GM19452 (cell line): ENCODE data around the gene NDUFS6.

Experiments used
- ATAC-seq: cut with Tn5 transposase; IDR thresholded peaks from one replicate; pipeline ENCODE4 v1.9.1; 2021; ENCODE audit not compliant: unreplicated experiment

The NDUFS6 gene

DNA sequence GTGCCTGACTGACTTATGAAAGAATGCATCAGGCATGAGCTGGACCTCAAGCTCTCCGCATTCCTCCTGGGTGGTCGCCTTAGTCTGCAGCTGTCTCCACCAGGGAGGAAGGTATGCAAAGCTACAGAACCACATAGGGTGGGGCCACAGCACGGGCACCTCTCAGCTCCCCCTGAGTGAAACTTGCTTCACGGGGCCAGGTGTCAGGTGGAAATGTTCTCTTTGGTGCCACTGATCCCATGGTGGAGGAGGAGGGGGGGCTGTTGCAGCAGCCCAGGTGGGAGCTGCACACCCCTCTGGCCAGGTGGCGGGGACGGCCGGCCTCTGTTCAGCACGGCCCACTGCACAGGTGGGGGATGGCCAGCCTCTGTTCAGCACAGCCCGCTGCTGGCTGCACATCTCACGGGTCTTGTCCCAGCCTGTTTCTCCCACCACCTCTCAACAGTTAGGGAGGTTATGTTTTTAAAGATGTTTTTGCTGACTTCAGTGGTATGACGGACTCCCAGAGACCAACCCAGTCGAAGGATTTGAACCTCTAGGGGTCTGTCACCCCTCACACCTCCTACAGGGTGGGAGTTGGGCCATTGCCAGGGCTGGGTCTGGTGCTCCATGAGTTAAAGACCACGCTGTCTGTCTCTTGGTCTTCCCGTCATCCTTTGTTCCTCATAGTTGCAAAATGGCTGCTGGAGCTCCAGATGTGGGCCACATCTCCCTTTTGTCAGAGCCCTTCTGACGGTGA, 35.9 kb upstream of the NDUFS6 start:
- peak; percentile 77 for ATAC-seq

DNA sequence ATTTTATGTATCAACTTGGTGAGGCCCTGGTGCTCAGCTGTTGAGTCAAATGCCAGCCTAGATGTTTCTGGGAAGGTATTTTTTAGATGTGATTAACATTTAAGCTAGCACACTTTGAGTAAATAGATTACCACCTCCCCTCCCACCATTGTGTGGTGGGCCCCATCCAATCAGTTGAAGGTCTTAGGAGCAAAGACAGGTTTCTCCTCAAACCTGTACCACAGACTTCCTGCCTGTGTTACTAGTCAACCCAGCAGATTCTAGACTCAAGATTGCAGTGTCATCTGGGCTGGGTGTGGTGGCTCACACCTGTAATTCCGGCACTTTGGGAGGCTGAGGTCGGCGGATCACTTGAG, 35.3 kb upstream of the NDUFS6 start:
- no peak for ATAC-seq

DNA sequence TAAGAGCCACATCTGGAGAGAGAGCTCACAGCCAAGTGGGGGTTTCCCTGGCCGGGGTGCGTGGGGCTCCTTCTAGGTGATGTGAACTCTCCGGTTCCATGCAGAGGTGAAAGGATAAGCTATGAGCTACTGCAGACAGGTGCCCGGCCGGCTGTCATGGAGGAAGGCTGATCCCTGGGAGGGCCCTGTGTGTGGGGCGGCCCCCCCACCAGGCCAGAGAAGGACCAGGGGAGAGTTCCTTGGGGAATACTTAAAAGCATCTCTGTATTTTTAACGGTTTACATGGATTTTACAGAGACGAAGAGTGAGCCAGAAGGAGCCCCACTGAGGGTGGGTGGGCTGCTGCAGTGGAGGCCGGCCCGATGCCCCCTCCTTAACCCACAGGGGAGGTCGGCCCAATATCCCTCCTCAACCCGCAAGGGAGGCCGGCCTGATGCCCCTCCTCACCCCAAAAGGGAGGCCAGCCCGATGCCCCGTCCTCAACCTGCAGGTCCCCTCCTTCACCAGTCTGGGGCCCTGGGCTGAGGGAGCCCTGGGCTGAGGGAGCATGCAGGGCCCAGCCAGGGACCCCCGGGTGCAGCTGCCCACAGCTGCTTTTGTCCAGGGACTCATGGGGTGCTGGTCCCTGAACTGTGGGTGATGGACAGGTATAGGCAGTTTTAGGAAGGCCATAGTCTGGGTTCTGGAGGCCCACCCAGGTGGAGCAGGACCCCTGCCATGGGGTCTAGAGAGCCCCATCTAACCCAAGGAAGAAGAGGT, 33.5 kb upstream of the NDUFS6 start:
- no peak for ATAC-seq

DNA sequence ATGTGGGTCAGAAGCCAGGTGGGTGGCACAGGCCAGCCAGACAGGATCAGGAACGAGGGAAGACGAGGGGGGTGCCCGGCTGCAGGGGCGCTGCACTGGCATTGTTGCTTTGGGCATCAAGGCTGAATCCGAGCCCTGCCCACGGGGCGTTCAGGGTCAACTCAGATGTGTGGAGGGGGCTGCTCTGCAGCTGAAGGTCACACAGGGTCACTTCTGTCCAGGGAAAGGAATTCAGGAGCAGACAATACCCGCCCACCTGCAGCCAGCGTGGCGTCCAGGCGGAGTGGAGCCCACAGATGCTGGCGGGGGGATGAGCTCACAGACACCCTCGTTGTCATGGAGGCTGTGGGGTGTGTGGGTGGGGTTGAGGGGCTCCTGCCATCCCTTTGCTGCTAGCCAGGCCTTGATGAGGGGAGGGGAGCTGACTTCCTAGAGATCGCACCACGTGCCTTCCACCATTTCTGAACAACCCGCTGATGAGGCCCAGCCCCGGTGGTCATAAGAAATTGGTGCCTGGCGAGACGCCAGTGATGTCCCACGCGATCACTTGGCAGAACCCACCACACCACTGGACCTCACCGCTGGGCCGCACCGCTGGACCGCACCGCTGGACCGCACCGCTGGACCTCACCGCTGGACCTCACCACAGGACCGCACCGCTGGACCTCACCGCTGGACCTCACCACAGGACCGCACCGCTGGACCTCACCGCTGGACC, 32.8 kb upstream of the NDUFS6 start:
- ATAC-seq = no peak

DNA sequence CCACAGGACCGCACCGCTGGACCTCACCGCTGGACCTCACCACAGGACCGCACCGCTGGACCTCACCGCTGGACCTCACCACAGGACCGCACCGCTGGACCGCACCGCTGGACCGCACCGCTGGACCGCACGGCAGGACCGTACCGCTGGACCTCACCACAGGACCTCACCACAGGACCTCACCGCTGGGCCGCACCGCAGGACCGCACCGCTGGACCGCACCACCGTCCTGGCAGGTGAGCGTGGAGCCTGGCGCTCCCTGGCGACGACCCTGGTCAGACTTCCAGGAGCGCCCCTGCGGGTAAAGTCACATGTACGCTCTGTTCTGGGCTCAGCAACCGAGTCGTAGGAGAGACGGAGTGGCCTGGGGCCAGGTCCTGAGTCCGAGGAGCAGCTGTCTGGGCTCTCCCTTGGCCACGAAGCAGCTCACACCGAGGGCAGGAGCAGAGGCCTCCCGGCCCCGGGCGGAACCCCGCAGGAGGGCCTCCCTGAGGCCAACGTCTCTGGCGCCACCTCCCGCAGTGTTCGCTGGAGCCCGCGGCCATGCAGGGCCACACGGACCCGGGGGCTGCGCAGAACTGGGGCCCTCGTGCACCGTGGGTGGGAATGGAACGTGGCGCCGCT, 32.1 kb upstream of the NDUFS6 start:
- ATAC-seq = no peak

DNA sequence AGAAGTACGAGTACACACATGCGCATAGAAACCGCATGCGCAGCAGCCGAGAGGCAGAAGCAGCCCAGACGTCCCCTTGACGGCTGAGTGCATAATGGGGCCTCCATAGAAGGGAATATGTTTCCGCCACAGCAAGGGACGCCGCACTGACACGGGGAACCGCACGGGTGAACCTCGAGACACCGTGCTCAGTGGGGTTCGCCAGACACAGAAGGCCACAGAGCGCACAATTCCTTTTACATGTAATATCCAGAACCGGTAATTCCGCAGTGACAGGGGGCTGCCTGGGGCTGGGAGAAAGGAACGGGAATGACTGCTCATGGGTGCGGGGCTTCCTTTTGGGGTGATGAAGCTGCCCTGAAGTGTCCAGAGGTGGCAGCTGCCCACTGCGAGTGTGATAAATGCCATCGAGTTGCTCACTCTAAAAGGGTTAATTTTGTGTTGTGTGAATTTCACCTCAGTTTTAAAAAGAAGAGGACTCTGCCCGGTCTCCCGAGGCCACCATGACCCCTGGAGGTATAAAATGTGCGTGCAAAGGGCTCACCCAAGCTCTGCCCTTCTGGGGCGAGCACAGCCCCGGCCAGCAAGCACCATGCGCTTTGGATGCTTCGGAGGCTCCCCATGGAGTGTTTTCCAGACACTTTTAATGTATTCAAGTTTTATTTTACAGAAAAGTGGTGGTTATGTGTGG, 31.3 kb upstream of the NDUFS6 start:
- no peak for ATAC-seq

DNA sequence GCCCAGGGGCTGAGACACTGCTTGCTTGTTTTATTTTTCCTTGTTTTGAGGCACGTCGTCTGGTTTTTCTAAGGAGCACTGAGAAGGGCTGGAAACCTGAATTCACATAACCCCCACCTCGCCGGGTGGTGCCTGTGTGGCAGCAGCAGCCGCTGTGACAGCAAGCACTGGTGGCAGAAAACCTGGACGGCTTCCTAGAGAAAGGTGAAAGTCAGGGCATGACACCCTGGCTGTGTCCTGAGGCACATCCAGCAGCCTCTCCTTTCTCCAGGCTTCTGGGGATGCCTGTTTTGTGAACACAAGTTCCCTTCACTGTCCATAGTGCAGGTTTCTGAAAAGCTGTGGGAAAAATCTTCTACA, 30.8 kb upstream of the NDUFS6 start:
- ATAC-seq = no peak

DNA sequence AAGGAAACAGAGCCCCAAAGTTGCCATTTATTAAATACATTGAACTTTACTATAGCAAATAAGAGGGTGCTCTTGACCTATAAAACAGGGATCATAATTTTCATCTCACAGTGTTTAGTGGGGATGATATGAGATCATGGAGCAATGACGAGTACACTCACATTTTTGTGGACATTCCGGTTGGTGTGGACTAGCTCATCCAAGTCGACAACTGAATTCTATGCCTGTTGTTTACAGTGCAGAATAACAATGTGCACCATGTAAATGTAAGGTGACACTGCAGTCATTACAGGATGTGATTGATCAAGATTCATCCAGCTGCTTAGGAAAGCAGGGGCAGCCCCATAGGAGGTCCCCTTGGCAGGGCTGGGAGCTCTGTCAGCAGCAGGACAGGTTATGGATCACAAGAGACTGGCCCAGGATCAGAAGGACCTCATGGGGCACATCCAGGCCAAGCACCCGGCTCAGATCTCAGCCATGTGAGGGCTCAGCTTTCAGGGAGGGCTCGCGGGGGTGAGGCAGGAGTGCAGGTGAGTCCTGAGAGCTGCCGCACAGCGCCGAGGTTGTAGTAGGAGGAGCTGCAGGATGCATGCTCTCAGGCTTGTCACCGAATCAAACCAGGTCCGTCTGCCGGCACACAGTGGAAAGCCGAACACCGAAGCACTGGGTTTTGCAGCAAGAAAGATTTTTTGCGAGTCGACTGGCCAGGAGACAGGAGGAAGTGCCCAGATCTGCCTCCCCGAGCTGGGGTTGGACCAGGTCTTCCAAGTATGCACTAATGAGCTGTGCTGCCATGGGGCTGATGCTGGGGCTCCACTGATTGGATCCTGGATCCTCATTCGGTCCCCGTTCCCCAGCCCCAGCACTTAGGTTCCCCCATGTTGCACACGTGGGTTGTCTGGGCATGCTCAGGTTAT, 29.8 kb upstream of the NDUFS6 start:
- ATAC-seq = no peak

DNA sequence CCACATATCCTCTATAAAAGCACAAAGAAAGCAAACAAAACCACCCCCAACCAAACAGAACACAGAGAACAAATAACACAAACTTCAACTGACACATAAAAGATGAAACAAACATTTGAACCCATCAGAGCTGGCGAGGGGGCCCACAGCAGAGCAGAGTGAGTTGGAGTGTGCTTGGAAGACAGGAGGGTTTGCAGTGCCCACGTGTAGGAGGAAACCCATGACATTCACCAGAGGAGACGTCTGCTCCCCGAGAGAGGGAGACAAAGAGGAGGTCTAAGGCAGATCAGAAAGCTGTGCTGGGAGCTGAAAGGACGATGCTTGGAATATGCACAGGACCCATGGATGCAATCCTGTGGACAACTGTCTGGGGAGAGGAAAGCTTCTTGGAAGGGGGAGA, 28.6 kb upstream of the NDUFS6 start:
- no peak for ATAC-seq

DNA sequence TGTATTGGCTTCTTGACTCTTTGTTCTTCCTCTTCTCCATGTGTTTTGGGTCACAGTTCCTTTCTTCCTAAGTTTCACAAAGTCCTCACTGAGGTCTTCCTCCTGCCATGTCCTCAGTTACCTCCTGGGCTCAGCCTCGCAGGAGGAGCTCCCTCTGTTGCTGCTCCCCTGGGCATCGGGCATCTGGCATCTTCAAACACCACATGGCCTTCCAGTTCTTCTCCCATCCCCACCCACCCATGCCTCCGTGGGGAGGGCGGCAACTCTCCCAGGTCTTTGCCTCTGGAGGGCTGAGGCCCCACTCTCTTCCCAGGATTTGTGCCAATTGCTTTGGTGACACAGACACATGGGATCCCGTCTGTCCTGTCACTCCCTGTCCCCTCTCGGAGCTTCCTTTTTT, 24.4 kb upstream of the NDUFS6 start:
- ATAC-seq = no peak

DNA sequence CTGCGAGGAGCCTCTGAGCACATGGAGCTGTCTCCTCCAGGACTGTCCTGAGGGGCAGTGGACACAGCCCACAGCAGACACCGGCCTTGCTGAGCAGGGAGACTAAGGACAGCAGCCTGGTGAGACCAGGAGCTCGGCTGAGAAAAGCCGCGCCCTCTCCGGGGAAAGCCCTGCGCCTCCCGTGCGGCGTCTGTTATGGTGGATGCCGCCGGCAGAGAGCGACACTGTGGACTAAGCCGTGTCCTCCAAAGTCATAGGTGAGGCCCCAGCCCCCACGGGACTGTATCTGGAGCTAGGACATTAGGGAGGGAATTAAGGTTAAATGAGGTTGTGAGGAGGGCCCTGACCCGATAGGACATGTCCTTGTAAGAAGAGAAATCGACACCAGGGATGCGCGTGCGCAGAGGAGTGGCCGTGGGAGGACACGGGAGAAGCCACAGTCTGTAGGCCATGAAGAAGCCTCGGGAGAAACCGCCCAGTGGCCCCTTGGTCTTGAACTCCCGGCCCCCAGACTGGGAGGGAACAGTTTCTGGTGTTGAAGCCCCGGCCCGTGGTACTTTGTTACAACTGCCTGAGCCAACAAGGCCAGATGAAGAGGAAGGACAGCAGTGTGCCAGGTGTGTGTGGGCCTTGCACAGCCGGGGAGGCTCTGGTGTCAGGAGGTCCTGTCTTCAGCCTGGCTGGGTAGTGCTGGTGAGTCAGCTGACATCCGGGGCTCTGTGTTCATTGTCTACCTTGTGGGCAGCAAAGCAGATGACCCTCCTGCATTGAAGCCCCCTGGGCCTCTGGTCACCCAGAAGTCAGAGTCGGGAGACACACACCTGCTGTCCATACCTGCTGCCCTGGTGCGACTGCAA, 23.7 kb upstream of the NDUFS6 start:
- no peak for ATAC-seq

DNA sequence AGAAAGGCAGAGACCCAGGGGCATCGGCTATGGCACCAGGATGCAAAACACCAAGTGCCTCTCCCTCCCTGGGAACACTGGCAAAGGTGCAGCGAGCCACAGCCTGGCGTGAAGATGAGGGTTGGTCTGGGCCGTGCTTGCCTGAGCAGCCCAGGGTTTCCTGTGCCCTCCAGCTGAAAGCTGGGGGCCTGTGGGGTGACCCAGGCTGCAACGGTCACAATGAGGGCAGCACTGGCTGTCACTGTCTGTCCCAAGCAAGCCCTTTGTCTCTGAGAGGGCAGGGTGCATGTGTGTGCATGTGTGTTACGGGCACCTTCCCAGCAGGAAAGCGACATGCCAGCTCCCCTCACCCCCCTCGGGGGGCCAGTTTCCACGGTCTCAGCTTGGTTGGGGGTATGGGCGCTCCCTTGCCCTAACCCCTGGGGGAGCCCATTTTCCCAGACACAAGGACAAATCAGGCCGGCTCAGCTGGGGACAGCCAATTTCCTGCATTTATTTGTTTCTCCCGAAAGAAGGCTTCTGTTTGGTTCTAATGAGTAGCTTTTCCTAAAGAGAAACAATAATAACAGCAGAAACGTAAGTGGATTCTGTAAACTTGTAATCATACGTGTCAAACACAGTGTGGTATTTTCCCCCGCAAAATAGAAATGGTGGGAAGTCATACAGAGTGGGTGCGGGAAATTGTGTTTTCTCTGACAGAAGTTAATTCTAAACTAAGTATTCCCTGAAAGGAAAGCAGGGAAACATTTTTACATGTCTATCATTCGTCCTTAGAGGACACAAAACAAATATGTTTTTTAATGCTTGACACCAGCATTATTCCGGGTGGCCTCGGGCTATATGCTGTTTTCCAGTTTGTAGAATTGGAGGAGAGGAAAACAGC, 22.8 kb upstream of the NDUFS6 start:
- ATAC-seq = no peak

DNA sequence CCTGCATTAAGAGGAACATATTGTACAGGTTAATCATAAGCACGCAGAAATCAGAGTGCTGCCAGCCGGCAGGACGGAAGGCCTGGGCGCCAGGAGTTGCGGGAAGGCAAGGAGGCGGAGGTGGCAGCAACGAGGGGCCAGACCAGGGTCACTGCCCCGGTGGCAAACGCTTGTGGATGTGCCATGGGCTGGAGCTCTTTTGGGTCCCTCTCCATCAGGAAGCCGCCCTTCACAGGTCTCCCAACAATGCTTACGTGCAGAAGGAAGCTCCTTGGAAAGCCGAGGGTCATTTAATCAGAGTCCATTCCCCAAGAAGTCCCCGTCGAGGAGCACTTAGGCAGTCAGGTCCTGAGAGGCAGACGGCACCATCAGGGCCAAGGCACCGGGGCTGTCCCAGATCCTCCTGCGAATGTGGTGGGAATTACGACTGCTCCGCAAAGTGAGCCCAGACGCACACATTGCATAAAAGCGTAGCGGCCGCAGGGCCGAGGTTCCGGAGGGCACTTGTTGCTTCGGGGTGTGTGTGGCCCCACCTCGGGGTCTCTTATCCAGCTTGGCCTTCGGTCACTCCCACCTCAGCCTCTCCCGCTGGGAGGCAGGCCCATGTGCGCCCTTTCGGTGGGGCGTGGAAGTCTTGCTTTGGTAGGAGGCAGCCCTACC, 22.1 kb upstream of the NDUFS6 start:
- ATAC-seq = no peak

DNA sequence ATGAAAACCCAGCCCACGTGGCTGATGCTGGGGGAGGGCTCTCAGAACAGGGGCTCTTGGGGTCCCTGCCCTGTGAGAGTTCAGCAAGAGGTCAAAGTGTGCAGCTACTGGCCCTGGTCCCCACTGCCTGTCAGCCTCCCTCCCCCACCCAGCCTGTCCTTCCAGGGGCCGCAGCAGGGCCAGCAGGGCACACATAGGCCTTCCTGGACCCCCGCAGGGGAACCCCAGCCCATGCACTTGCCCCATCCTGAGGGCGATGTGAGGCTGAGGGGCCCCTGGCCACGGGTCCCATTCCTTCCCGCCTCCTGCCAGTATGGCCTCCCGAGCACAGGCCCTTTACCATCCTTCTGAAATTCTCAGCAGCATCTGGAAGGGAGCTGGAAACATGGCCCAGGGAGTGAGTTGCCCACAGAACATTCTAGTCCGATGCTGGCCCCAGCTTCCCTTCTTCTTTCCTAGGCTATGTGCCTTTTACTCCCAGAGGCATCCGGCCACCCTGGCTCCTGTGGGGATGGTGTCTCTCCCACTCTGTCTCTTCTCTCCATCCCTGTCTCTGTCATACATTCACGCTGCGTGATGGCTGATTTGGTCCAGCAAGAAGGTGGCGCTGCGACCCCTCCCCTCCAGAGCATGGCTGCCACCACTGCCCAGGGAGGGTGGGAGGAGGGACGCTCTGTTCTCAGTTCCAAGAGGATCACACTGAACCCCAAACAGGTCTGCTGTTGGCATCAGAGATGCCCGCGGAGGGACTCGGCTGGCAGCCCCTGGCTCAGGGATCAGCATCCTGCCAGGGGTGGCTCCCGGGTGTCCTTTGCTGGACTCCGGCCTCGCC, 21.2 kb upstream of the NDUFS6 start:
- no peak for ATAC-seq

DNA sequence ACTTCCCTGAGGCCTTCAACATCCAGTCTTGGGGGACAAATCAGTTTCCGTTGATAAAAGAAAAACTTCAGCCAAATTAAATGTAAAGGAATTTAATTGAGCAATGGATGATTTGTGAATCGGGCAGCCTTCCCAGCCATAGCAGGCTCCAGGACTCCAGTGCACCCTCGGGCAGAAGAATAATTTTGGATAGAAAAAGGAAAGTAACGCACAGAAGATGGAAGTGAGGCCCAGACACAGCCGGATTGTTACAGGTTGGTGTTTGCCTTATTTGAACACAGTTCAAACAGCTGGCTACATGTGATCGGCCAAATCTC, 20.6 kb upstream of the NDUFS6 start:
- ATAC-seq = no peak

DNA sequence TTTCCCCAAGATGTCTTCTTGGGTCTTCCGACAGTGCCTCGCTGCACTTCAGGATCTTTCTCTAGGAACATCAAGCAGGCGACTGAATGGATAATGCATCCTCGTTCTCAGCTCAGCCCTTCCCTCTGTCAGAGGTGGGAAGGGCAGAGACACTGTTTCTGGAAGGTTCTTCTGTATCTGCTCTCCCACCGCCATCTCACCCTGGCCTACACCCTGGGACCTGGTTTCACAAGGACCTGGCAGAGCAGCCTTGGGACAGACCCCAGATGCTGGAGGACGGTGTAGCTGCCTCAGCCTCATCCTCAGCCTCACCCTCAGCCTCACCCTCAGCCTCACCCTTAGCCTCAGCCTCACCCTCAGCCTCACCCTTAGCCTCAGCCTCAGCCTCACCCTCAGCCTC, 20.1 kb upstream of the NDUFS6 start:
- no peak for ATAC-seq
